Measurements from ENCODE around the gene ROBO2.

DNA sequence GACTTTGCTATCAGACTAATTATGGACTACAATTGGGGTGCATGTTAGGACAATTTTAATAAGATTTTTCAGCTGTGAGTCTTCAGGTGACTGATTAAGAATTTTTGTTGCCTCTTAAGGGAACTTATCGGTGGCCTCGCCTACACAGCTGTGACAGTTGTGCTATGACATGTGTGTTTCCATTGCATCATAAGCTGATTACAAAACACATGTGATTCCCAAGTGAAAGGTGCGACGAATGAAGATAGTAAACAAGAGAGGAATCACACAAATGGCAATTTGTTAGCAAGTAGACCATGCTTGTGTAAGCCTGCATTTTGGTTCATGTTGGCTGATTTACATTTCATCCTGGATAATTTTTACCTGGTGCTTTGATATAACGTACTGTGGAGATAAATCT is 8.3 kb downstream of the ROBO2 start:
- TF ChIP-seq, protein P1, sequence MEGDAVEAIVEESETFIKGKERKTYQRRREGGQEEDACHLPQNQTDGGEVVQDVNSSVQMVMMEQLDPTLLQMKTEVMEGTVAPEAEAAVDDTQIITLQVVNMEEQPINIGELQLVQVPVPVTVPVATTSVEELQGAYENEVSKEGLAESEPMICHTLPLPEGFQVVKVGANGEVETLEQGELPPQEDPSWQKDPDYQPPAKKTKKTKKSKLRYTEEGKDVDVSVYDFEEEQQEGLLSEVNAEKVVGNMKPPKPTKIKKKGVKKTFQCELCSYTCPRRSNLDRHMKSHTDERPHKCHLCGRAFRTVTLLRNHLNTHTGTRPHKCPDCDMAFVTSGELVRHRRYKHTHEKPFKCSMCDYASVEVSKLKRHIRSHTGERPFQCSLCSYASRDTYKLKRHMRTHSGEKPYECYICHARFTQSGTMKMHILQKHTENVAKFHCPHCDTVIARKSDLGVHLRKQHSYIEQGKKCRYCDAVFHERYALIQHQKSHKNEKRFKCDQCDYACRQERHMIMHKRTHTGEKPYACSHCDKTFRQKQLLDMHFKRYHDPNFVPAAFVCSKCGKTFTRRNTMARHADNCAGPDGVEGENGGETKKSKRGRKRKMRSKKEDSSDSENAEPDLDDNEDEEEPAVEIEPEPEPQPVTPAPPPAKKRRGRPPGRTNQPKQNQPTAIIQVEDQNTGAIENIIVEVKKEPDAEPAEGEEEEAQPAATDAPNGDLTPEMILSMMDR (IDR thresholded peaks at IDR 0.05 in 2 of 3, conservative IDR thresholded peaks at IDR 0.05 in 1 of 3; ENCODE audit: borderline replicate concordance in 1 of 3, insufficient read depth in 1 of 3, low read depth in 2 of 3, low read length in 2 of 3) = no peak
- TF ChIP-seq SP1 (IDR thresholded peaks at IDR 0.05; ENCODE audit: low read depth) (no peak), EZH2 (IDR thresholded peaks at IDR 0.05) (no peak), ZFX (IDR thresholded peaks at IDR 0.05) (no peak), POLR2AphosphoS5 (IDR thresholded peaks at IDR 0.05; ENCODE audit: low read depth, low read length) (no peak), FOSL1 (IDR thresholded peaks at IDR 0.05; ENCODE audit: low read depth) (no peak), RAD21 (IDR thresholded peaks at IDR 0.05; ENCODE audit: low read depth) (no peak)
- TF ChIP-seq, protein P2, sequence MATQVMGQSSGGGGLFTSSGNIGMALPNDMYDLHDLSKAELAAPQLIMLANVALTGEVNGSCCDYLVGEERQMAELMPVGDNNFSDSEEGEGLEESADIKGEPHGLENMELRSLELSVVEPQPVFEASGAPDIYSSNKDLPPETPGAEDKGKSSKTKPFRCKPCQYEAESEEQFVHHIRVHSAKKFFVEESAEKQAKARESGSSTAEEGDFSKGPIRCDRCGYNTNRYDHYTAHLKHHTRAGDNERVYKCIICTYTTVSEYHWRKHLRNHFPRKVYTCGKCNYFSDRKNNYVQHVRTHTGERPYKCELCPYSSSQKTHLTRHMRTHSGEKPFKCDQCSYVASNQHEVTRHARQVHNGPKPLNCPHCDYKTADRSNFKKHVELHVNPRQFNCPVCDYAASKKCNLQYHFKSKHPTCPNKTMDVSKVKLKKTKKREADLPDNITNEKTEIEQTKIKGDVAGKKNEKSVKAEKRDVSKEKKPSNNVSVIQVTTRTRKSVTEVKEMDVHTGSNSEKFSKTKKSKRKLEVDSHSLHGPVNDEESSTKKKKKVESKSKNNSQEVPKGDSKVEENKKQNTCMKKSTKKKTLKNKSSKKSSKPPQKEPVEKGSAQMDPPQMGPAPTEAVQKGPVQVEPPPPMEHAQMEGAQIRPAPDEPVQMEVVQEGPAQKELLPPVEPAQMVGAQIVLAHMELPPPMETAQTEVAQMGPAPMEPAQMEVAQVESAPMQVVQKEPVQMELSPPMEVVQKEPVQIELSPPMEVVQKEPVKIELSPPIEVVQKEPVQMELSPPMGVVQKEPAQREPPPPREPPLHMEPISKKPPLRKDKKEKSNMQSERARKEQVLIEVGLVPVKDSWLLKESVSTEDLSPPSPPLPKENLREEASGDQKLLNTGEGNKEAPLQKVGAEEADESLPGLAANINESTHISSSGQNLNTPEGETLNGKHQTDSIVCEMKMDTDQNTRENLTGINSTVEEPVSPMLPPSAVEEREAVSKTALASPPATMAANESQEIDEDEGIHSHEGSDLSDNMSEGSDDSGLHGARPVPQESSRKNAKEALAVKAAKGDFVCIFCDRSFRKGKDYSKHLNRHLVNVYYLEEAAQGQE (IDR thresholded peaks at IDR 0.05; ENCODE audit: low read depth) = no peak

Data from HCT116 (cell line).